Astrocyte of the spinal cord (primary cell): ENCODE measurements around the gene TUBA4A.

Source experiments
- DNase-seq: peaks from one replicate; pipeline ENCODE4 v3.0.0; 2011; ENCODE audit warnings: low read depth, low spot score
- H3K4me3 ChIP-seq: 2 replicates; pipeline ENCODE4 v1.5.1; 2011; ENCODE audit warnings: low read depth, mild to moderate bottlenecking, low read length, moderate library complexity
- CTCF ChIP-seq: IDR thresholded peaks from 2 replicates; pipeline ENCODE4 v1.5.1; 2012; ENCODE audit warnings: low read depth, mild to moderate bottlenecking, low read length, inconsistent platforms
- in situ Hi-C: cut with HindIII; loops from 2 replicates; pipeline ENCODE4 v1.10.0; 2017; ENCODE audit warnings: low sequenced_read_pairs

Gene TUBA4A

GRCh38 chr2:219274361-219274921 lies 20.7 kb upstream of the TUBA4A start:
- no peak for TF ChIP-seq CTCF
- H3K4me3 ChIP-seq = no peak overlapping the region
- in situ Hi-C loops = no loop called here
- peak; percentile 70 for DNase-seq

GRCh38 chr2:219273937-219274336 lies 20.2 kb upstream of the TUBA4A start:
- no peak overlapping the region for H3K4me3 ChIP-seq
- in situ Hi-C loops = no loop called here
- no peak for TF ChIP-seq CTCF
- no peak for DNase-seq

DNA sequence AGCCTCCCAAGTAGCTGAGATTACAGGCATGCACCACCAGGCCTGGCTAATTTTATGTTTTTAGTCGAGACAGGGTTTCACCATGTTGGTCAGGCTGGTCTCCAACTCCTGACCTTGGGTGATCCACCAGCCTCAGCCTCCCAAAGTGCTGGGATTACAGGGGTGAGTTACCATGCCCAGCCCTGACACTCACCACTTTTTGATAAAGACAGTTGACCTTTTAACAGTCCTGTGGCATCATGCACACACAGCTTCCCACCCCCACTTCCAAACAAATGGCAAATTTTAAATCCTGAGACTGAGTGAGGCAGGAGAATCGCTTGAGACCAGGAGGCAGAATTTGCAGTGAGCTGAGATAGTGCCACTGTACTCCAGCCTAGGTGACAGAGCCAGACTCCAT lies 19.3 kb upstream of the TUBA4A start:
- no peak for TF ChIP-seq CTCF
- no peak overlapping the region for H3K4me3 ChIP-seq
- no peak for DNase-seq
- in situ Hi-C loops = no loop called here

DNA sequence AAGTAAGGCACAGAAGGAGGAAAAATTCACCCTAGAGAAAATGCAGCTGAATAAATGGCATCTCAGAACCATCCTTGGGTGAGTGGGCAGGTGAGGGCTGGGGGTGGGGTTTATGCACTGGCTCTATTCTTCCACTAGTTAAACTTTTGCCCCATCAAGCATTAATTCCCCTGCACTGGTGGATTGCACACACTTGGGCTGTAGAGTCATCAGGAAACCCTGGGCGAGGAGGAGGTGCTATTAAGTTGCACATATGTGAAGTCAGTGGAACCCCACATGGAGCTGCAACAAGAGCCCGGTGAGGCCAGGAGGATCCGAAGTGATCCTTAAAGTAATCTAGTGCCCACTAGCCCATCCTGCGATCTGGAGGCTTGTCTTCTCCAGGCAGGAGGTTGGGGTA lies 18.6 kb upstream of the TUBA4A start:
- no peak for TF ChIP-seq CTCF
- no peak for DNase-seq
- H3K4me3 ChIP-seq = no peak overlapping the region
- in situ Hi-C loops = no loop called here

- no peak for TF ChIP-seq CTCF
- in situ Hi-C loops = no loop called here
- DNase-seq = no peak
- no peak overlapping the region for H3K4me3 ChIP-seq
Observed at GRCh38 chr2:219271021-219271420, 17.3 kb upstream of the TUBA4A start.

- no peak for DNase-seq
- no peak overlapping the region for H3K4me3 ChIP-seq
- in situ Hi-C loops = no loop called here
- TF ChIP-seq CTCF = no peak
Observed at GRCh38 chr2:219270055-219270372, 16.3 kb upstream of the TUBA4A start.
